HTERT RPE-1 (cell line): ENCODE measurements around the gene OR4D11.
"Not testable (repeated sequence)": the region's sequence is repeated elsewhere in the genome, so short reads cannot be mapped to it uniquely, and the experiment has no call there.

ENCODE experiments used
- in situ Hi-C: fragments of 300-500 bp; cut with MboI; formaldehyde crosslinking; loops from 4 replicates; pipeline ENCODE4 v1.14.3; 2020; ENCODE audit warnings: low sequenced_read_pairs

Gene OR4D11

DNA sequence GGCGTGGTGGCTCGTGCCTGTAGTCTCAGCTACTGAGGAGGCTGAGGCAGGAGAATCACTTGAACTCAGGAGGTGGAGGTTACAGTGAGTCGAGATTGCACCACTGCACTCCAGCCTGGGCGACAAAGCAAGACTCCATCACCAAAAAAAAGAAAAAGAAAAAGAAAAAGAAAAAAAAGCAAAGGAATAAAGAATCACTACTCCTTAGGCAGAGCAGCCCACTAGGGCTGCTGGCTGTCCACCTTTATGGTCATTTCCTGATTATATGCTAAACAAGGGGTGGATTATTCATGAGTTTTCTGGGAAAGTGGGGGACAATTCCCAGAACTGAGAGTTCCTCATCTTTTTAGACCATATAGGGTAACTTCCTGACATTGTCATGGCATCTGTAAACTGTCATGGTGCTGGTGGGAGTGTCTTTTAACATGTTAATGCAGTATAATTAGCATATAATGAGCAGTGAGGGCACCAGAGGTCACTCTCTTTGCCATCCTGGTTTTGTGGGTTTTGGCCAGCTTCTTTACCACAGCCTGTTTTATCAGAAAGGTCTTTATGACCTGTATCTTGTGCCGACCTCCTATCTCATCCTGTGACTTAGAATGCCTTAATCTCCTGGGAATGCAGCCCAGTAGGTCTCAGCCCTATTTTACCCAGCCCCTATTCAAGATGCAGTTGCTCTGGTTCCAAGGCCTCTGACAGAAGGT is 44.4 kb downstream of the OR4D11 start:
- in situ Hi-C loops, result not testable (repeated sequence)

DNA sequence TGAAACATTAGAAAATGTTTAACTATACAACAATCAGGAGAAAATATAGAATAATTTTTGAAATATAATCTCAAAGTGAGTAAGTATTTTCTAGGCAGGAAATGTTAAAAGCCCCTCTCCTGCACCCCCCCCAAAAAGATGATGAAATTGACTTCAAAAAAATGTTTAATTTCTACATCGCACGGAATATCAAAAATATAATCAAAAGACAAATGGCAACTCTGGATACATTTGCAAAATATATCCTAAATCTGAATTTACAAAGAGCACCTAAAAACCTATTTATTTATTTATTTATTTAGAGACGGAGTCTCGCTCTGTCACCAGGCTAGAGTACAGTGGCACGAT is 44.9 kb downstream of the OR4D11 start:
- in situ Hi-C loops, result no loop called here

DNA sequence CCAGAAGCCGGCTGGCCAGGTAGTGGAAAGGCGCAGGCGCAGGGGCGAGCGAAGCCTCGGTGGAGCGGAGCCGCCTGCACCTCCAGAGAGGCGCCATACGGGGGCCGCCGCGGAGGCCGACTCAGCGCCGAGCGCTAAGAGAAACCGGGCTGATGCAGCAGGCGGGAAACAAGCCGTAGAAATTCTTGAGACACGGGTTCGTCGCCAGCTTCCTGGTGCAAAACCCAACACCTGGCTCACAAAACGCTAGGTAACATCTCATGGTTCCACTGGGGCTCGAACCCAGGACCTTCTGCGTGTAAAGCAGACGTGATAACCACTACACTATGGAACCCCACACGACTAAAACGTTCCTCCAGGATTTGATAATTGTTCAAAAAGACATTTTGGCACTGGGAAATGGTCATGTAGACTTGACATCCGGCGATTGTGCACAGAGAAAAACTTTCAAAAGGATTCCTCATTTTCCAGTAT is 47.0 kb downstream of the OR4D11 start:
- in situ Hi-C loops, result no loop called here

DNA sequence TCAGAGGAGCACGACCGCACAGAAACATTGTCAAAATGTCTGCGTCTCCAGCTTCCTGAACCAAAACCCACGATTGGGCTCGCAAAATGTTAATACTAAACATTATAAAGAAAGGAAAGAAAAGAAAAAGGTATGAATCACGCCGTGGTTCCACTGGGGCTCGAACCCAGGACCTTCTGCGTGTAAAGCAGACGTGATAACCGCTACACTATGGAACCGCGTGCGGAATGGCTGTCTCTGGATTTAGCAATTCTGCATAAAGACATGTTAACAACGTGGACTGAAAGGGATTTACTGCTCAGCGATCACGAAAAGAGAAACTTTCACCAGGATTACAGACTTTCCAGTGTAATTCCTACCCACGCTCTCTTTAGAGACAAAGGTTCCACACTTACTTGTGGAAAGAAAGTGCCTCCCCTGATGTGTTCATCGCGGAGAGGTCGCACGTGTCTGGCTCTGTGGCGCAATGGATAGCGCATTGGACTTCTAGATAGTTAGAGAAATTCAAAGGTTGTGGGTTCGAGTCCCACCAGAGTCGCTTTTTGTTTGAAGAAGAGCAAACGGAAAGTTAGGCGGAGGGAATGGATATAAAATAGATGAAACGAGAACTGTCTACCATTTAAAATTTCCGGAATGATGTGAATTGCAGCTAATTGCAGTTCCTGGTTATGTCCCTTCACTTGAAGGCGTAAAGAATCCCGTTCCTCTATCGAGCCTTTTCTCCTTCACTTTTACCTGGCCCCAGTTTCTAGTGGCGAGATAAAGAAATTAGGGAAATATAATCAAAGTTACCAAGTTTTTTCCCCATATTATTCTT is 47.7 kb downstream of the OR4D11 start:
- in situ Hi-C loops, result no loop called here

DNA sequence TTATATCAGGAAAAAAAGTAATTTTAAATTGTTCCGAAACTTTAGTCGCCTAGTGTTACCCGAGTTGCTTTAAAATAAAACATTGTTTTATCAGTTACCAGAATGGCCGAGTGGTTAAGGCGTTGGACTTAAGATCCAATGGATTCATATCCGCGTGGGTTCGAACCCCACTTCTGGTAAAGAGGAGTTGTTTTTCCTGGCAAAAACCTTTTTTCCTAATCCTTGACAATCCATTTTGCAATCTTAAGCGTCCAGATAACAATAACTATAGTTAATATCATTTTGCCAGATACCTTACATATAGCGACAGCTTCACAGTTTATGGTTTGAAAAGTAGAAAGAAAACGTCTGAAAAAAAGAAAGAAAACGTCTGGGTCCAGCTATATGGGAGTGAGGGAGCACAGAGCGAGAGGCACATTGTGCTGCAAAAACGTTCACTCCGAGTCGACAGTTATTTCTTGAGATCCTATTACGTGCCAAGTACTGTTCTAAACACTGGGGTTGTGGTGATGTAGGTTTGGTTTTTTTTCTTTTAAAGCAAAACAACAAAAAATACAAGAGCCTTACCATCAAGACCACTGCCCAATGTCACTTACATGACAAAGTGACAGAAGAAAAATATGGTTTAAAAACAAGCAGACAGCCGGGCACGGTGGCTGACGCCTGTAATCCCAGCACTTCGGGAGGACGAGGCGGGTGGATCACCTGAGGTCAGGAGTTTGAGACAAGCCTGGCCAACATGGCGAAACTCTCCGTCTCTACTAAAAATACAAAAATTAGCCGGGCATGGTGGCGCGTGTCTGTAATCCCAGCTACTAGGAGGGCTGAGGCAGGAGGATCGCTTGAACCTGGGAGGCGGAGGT is 48.5 kb downstream of the OR4D11 start:
- in situ Hi-C loops, result no loop called here

DNA sequence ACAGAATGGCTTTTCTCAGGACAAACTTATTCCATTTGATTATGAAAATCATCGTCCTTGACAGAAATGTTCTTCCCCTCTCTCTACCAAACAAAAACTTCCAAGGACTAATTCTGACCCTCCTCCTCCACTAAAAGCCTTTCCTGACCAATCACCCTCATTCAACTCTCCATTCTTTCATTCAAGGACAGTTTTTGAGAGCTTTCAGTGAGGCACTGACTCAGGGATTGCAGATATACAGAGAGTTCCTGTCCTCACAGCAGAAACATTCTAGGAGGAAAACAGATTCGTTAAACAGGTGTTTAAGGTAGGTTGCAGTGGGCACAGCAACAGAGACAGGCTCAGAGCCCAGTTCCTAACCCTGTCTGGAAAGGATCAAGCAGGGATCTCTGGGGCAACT is 49.5 kb downstream of the OR4D11 start:
- in situ Hi-C loops, result no loop called here

DNA sequence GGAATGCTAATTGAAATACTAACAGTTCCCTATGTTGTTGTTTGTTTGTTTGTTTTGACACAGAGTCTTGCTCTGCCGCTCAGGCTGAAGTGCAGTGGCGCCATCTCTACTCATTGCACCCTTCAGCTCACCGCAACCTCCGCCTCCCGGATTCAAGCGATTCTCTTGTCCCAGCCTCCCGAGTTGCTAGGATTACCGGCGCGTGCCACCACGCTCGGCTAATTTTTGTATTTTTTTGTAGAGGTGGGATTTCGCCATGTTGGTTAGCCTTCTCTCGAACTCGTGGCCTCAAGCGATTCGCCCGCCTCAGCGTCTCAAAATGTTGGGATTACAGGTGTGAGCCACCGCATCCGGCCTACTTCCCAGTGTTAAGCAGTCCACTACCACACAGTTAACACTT is 49.9 kb downstream of the OR4D11 start:
- in situ Hi-C loops, result no loop called here
